SK-N-MC (cell line): ENCODE results near the gene APBA1.

ENCODE experiments used
- DNase-seq: peaks from one replicate; pipeline ENCODE4 v3.0.0-alpha.2; 2011; ENCODE audit warnings: low read depth, low spot score
- H3K27ac ChIP-seq: fragments of 200-600 bp; sonication (generic); 2 replicates; pipeline ENCODE4 v1.5.1; 2016; ENCODE audit warnings: mixed run types
- H3K36me3 ChIP-seq: fragments of 200-600 bp; sonication (generic); 2 replicates; pipeline ENCODE4 v1.6.1; 2017; ENCODE audit warnings: antibody characterized with exemption, low read length, mixed read lengths; ENCODE audit not compliant: insufficient read depth
- H3K4me3 ChIP-seq: fragments of 200-600 bp; sonication (generic); 2 replicates; pipeline ENCODE4 v1.5.1; 2016
- H3K9ac ChIP-seq: fragments of 200-600 bp; sonication (generic); 2 replicates; pipeline ENCODE4 v1.8.0; 2017; ENCODE audit warnings: mixed run types, mixed read lengths; ENCODE audit not compliant: insufficient read length
- H3K9me3 ChIP-seq: fragments of 200-600 bp; sonication (generic); 2 replicates; pipeline ENCODE4 v1.6.1; 2017; ENCODE audit warnings: low read depth, mild to moderate bottlenecking, antibody characterized with exemption, low read length, moderate library complexity, mixed read lengths
- EZH2 ChIP-seq: fragments of 200-600 bp; sonication (generic); IDR thresholded peaks from one replicate; pipeline ENCODE4 v1.6.1; 2017; ENCODE audit warnings: antibody characterized with exemption
- FOXP2 ChIP-seq: optimal IDR thresholded peaks from 2 replicates; pipeline ENCODE3; 2011; ENCODE audit warnings: mild to moderate bottlenecking, moderate library complexity; ENCODE audit not compliant: insufficient read depth; ENCODE audit errors: extremely low read length, control extremely low read depth
- POLR2AphosphoS5 ChIP-seq: IDR thresholded peaks from 2 replicates; pipeline ENCODE4 v1.6.1; 2012; ENCODE audit warnings: mild to moderate bottlenecking, low read depth, low read length, borderline replicate concordance

The APBA1 gene

GRCh38 chr9:69623276-69623675, 48.9 kb downstream of the APBA1 start:
- Histone ChIP-seq H3K9ac (no peak overlapping the region), H3K4me3 (no peak overlapping the region), H3K36me3 (no peaks in the 10 kb centered on the region), H3K27ac (no peak overlapping the region), H3K9me3 (no peaks in the 10 kb centered on the region)
- DNase-seq, result no peak
- TF ChIP-seq POLR2AphosphoS5 (no peak), EZH2 (no peak), FOXP2 (no peak)

GRCh38 chr9:69622676-69623075, 49.5 kb downstream of the APBA1 start:
- no peak for TF ChIP-seq EZH2
- no peak for TF ChIP-seq POLR2AphosphoS5
- TF ChIP-seq FOXP2, result no peak
- Histone ChIP-seq H3K36me3 (no peaks in the 10 kb centered on the region), H3K9me3 (no peaks in the 10 kb centered on the region), H3K27ac (no peak overlapping the region), H3K9ac (no peak overlapping the region), H3K4me3 (no peak overlapping the region)
- no peak for DNase-seq

- no peak overlapping the region for H3K4me3 ChIP-seq
- no peak for DNase-seq
- TF ChIP-seq POLR2AphosphoS5 (no peak), FOXP2 (no peak), EZH2 (no peak)
Observed at GRCh38 chr9:69621730-69622460, 50.3 kb downstream of the APBA1 start.

GRCh38 chr9:69620731-69621130, 51.4 kb downstream of the APBA1 start:
- no peaks in the 10 kb centered on the region for H3K36me3 ChIP-seq
- no peak for DNase-seq
- TF ChIP-seq FOXP2, result no peak
- no peak for TF ChIP-seq EZH2
- TF ChIP-seq POLR2AphosphoS5, result no peak
- H3K9ac ChIP-seq, result no peak overlapping the region
- H3K27ac ChIP-seq, result no peak overlapping the region
- H3K4me3 ChIP-seq, result no peak overlapping the region
- no peaks in the 10 kb centered on the region for H3K9me3 ChIP-seq

More at GRCh38 chr9:69621730-69622460, 50.3 kb downstream of the APBA1 start:
- H3K36me3 ChIP-seq, result no peaks in the 10 kb centered on the region
- H3K9me3 ChIP-seq, result no peaks in the 10 kb centered on the region
- H3K9ac ChIP-seq, result no peak overlapping the region
- H3K27ac ChIP-seq, result no peak overlapping the region

- H3K9me3 ChIP-seq, result no peaks in the 10 kb centered on the region
- no peak for TF ChIP-seq POLR2AphosphoS5
- no peak for TF ChIP-seq FOXP2
- TF ChIP-seq EZH2, result no peak
- DNase-seq, result no peak
- no peak overlapping the region for H3K27ac ChIP-seq
- H3K9ac ChIP-seq, result no peak overlapping the region
- H3K4me3 ChIP-seq, result no peak overlapping the region
- no peaks in the 10 kb centered on the region for H3K36me3 ChIP-seq
Observed at GRCh38 chr9:69619233-69619632, 52.9 kb downstream of the APBA1 start.

- Histone ChIP-seq H3K36me3 (no peaks in the 10 kb centered on the region), H3K4me3 (no peak overlapping the region), H3K9ac (no peak overlapping the region), H3K9me3 (no peaks in the 10 kb centered on the region), H3K27ac (no peak overlapping the region)
- TF ChIP-seq FOXP2, result no peak
- TF ChIP-seq EZH2, result no peak
- TF ChIP-seq POLR2AphosphoS5, result no peak
- no peak for DNase-seq
Observed at GRCh38 chr9:69617006-69617405, 55.2 kb downstream of the APBA1 start.

- no peaks in the 10 kb centered on the region for H3K36me3 ChIP-seq
- H3K27ac ChIP-seq, result no peak overlapping the region
- H3K9ac ChIP-seq, result no peak overlapping the region
- no peak overlapping the region for H3K4me3 ChIP-seq
- no peak for DNase-seq
- no peak for TF ChIP-seq POLR2AphosphoS5
- no peak for TF ChIP-seq FOXP2
- no peak for TF ChIP-seq EZH2
- H3K9me3 ChIP-seq, result no peaks in the 10 kb centered on the region
Observed at GRCh38 chr9:69615880-69616279, 56.3 kb downstream of the APBA1 start.

- H3K27ac ChIP-seq, result no peak overlapping the region
- TF ChIP-seq POLR2AphosphoS5 (no peak), EZH2 (no peak), FOXP2 (no peak)
- H3K4me3 ChIP-seq, result no peak overlapping the region
- H3K9ac ChIP-seq, result no peak overlapping the region
- no peaks in the 10 kb centered on the region for H3K36me3 ChIP-seq
- H3K9me3 ChIP-seq, result no peaks in the 10 kb centered on the region
- DNase-seq, result no peak
Observed at GRCh38 chr9:69611221-69611620, 61.0 kb downstream of the APBA1 start.

- no peak for TF ChIP-seq EZH2
- no peak for TF ChIP-seq POLR2AphosphoS5
- no peak for TF ChIP-seq FOXP2
- Histone ChIP-seq H3K9me3 (no peaks in the 10 kb centered on the region), H3K9ac (no peak overlapping the region), H3K27ac (no peak overlapping the region), H3K4me3 (no peak overlapping the region), H3K36me3 (no peaks in the 10 kb centered on the region)
- DNase-seq, result no peak
Observed at GRCh38 chr9:69609156-69609555, 63.0 kb downstream of the APBA1 start.
